GM21723 (cell line): ENCODE measurements around the gene LTC4S.
"Not testable (repeated sequence)": the region's sequence is repeated elsewhere in the genome, so short reads cannot be mapped to it uniquely, and the experiment has no call there.

Source experiments
- ATAC-seq: cut with Tn5 transposase; IDR thresholded peaks from one replicate; pipeline ENCODE4 v1.9.1; 2021; ENCODE audit warnings: mild to moderate bottlenecking, moderate library complexity; ENCODE audit not compliant: unreplicated experiment

LTC4S gene

DNA sequence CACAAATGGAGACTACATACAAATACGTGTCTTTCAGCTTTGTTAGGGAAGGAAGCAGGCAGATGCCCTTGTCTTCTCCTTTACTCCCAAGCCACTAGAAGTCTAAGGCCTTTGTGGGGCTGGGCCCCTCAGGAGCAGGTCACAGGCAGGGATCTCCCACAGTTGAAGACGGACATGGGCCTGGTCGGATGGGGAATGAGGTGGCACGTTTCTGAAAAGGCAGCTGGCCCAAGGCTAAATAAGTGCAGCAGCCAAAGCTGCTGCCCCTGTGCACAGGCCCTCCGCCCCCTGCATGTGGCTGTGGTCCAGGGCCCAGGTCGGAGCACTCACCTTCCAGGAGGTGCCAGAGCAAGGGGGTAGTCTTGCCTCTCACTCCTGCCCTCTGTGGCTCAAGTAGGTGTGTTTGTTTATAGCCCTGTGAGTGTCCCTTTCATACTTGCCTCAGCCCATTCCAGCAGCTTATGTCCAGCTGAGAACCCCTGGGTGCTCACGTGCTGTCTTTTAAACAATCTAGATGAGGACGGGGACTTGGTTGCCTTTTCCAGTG, 28.7 kb downstream of the LTC4S start:
- no peak for ATAC-seq

DNA sequence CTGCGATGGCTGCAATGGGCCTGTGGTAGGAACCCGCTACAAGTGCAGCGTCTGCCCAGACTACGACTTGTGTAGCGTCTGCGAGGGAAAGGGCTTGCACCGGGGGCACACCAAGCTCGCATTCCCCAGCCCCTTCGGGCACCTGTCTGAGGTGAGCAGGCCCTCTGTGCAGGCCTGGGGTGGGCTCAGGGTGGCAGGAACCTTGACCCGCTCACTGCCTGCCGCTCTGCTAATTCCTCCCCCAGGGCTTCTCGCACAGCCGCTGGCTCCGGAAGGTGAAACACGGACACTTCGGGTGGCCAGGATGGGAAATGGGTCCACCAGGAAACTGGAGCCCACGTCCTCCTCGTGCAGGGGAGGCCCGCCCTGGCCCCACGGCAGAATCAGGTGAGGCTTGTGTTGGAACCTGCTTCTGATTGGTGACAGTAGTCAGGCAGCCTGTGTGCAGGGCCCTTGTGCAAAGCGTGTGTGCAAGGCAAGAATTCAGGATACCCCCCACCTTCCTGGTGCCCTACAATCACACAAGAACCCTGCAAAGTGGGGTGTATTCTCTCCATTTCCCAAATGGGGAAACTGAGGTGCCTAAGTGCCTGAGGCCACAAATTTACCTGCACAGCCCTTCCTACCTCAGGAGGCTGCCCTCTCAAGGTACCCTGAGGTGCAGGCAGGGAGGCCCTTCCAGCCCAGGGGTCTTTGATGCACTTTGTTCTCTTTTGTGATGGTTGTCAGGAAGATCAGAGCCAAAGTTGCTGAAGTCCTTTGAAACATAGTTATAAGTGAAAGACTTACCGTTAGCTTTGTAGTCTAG, 30.4 kb downstream of the LTC4S start:
- ATAC-seq: no peak

DNA sequence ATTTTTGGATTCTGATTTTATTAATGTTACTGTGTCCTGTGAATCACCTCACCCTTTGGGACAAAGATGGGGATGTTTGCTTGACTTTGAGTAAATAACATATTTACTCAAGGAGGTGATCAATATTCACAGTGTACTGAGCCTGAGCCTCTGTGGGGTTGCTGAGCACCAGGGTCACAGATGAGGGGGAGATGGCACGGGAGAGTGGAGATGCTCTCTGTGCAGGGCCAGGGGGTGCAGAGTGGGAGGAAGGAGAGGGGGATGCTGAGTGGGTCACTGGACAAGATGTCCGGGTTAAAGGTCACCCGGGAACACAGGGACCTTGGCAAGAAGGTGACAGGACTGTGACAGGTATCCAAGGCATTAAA, 30.9 kb downstream of the LTC4S start:
- no peak for ATAC-seq

DNA sequence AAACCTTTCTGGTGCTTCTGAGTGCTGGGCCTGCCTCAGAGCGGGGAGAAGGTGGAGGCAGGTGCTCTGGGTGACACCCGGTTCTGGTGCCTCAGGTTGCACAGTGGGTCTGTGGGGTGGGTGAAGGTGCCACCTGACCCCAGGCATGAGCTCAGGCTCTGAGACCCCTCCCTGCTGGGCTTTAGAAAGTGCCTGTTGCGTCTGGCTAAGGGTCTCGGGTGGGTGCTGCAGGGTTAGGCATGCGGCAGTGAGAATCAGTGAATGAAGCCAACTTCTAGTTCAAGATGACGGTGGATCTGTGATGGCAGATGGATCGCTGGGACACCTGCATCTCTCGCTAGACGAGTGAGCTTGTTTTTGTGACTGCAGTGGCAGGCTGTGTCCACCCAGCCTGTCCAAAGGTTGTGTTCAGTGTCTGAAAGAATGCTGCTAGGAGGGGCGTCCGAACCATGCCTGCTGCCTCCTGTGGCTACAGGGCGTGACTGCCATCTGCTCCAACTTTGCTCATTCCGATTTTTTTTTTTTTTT, 31.9 kb downstream of the LTC4S start:
- no peak for ATAC-seq

DNA sequence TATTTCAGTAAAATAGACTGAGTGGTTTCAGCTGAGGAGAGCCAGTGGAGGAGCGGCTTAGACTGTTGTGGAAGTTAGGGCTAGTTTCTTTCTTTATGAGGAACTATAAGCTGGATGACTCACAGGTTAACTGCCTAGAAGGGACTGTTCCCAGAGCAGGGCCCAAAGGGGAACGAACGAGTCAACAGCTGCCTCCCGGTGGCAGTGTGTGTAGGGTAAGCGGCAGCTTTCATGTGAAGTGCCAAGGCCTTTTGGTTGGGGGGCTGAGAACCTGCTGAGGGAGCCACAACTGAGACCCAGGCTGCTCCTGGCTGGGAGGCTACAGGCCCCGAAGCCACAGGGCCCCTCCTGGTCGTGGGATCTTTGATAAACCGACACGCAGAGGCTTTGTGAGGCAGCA, 33.9 kb downstream of the LTC4S start:
- ATAC-seq: no peak

DNA sequence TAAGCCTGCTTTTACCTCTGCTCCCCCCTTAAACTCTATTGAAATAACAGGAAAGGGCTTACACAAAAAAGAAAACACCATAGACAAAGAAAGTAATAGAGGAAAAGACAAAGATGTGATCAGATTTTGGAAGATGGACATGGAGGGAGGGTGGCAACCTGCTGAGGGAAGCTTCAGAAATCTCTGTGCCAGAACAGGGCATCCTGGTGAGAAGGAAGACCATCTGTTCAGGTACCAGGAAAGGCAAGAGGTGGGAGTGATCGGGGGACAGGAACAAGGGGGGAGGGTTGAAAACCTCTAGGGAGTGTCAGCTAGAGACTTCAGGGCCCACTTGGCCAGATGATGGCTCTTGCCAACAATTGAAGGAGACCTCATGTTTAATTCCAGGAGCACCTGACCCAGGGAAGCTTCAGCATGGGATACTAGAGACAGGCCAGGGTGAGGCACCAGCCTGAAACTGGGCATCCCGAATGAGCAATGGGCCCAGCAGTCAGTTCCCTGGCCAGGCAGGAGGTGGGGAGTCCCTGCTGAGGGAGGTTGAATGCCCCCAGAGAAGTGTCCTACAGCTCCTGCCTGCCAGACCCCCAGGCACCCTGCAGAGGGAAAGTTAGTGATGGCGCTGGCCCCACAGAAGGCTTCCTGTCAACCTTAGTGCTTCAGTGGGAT, 35.1 kb downstream of the LTC4S start:
- ATAC-seq: no peak

DNA sequence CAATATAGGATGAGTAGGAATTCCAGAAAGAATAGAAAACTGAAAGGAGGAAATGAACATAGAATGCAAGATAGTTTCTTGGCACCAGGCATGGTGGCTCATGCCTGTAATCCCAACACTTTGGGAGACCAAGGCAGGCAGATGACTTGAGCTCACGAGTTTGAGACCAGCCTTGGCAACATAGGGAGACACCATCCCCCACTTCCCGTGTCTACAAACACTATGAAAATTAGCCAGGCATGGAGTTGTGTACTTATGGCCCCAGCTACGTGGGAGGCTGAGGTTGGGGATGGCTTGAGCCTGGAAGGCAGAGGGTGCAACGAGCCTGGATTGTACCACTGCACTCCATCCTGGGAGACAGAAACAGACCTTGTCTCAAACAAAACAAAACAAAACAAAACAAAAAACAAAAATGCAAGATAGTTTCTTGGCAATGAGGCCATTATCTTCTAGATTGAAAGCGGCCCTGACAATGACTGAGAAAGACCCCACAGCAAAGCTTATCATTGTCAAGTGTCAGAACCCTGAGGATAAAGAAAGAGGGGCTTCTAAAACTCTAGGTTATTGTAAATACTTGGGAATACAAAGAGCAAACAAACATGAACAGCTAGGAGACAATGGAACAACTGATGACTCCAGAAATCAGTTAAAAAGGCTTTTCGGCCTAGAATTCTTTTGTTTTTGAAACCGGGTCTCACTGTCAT, 36.1 kb downstream of the LTC4S start:
- ATAC-seq: no peak

DNA sequence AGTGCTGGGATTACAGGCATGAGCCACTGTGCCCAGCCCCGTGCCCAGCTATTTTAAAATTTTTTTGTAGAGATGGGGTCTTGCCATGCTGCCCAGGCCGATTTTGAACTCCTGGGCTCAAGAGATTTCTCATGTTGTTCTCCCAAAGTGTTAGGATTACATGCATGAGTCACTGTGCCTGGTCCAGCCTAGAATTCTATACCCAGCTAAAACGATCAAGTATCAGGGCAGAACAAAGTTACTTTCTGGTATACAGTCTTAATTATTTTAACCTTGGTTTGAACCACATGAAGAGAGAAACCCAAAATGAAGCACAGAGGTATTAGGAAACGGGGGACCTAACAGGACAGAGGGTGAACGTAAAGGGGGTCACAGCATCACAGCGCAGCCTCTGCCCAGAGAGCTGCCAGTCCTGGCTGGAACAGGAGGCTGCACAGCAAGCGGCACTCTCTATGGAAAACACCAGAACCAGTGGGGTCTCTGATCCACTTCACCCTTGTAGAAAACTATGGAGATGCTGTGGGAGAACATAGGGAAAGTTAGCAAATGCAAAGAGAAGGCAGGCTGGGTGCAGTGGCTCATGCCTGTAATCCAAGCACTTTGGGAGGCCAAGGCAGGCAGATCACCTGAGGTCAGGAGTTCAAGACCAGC, 37.2 kb downstream of the LTC4S start:
- no peak for ATAC-seq

DNA sequence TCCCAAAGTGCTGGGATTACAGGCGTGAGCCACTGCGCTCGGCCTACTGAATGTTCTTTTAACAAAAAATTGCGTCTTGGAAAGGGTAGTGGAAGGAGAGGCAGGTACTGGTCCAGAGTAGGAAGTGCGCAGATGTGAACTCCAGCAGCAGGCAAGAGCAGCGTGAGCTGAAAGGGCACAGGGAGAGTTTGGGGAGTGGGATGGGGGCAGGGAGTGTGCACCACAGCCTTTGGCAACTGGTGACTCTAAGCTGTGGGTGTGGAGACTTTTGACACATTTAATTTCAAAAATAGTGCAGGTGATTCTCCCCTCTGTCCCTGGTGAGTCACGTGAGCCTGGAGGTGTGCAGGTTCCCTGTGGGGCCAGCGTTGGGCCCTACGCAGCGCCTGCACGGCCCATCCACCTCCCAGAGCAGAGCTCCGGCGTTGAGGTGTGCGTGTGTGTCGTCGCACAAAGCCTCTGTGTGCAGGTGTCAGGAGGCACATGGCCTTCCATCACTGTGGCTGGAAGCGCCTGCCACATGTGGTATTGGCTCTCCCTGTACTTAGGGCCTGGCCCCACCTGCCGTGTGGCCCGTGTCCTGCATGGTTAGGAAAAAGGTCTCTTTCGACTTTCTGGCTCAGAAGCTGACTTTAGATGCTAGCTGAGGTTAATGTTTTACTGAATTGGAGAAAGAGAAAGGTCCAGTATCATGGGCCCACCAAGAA, 38.4 kb downstream of the LTC4S start:
- ATAC-seq: no peak

DNA sequence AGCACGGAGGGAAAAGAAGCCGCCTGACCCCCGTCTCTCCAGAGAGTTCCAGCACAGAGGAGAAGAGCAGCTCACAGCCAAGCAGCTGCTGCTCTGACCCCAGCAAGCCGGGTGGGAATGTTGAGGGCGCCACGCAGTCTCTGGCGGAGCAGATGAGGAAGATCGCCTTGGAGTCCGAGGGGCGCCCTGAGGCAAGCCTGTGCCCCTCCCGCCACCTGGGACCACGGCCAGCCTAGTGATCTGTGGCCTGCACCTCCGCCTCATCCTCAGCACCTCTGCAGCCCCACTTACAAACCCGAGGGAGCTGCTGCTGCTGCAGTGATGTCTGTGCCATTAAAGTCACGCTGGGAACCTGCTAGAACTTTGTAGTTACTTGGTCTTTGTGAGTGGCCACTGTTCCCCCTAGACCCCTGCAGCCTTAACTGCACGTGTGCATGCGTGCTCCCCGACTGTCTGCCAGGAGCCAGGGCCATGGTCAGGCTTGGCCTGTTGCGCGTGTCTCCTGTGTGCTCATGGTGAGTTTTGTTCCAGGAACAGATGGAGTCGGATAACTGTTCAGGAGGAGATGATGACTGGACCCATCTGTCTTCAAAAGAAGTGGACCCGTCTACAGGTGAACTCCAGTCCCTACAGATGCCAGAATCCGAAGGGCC, 39.4 kb downstream of the LTC4S start:
- ATAC-seq: no peak

DNA sequence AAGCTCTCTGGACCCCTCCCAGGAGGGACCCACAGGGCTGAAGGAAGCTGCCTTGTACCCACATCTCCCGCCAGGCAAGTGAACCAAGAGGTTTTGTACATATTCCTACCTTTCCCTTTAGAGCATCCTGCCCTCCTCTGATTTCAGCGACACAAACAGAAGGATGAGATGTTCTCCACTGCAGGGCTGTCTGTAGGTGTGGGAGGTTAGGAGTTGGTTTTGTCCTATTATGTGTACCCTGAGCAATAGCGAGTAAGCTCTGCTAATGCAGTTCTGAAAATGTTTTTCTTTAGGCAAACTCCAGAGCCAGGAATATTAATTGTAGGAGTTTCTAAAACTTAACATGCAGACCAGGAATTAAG, 39.9 kb downstream of the LTC4S start:
- no peak for ATAC-seq

DNA sequence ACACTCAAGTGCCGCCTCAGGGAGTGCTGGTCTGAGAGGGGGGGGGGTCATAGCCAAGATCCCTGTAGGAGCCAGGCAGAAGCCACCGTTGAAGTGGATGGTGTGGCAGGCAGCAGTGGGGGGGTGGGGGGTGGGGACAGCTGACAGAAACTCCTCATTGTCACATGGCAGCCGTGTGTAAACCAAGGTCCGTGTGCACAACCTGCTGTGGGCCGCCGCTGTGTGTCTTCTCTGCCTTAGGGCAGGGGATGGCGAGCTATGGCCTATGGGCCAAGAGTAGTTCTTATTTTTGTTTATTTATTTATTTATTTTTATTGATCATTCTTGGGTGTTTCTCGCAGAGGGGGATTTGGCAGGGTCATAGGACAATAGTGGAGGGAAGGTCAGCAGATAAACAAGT, 40.3 kb downstream of the LTC4S start:
- no peak for ATAC-seq

DNA sequence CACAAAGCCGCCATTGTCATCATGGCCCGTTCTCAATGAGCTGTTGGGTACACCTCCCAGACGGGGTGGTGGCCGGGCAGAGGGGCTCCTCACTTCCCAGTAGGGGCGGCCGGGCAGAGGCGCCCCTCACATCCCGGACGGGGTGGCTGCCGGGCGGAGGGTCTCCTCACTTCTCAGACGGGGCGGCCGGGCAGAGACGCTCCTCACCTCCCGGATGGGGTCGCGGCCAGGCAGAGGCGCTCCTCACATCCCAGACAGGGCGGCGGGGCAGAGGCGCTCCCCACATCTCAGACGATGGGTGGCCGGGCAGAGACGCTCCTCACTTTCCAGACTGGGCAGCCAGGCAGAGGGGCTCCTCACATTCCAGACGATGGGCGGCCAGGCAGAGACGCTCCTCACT, 41.1 kb downstream of the LTC4S start:
- not testable (repeated sequence) for ATAC-seq

DNA sequence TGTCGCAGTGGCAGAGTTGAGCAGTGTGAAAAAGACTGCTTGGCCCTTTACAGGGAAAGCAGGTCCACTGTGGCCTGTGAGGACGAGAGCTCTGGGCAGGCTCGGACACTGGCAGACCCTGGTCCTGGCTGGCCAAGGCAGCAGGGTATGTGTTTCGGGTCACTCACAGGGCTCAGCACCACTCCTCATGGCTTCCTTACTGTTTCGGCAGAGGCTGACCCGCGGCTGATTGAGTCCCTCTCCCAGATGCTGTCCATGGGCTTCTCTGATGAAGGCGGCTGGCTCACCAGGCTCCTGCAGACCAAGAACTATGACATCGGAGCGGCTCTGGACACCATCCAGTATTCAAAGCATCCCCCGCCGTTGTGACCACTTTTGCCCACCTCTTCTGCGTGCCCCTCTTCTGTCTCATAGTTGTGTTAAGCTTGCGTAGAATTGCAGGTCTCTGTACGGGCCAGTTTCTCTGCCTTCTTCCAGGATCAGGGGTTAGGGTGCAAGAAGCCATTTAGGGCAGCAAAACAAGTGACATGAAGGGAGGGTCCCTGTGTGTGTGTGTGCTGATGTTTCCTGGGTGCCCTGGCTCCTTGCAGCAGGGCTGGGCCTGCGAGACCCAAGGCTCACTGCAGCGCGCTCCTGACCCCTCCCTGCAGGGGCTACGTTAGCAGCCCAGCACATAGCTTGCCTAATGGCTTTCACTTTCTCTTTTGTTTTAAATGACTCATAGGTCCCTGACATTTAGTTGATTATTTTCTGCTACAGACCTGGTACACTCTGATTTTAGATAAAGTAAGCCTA, 42.6 kb downstream of the LTC4S start:
- no peak for ATAC-seq

DNA sequence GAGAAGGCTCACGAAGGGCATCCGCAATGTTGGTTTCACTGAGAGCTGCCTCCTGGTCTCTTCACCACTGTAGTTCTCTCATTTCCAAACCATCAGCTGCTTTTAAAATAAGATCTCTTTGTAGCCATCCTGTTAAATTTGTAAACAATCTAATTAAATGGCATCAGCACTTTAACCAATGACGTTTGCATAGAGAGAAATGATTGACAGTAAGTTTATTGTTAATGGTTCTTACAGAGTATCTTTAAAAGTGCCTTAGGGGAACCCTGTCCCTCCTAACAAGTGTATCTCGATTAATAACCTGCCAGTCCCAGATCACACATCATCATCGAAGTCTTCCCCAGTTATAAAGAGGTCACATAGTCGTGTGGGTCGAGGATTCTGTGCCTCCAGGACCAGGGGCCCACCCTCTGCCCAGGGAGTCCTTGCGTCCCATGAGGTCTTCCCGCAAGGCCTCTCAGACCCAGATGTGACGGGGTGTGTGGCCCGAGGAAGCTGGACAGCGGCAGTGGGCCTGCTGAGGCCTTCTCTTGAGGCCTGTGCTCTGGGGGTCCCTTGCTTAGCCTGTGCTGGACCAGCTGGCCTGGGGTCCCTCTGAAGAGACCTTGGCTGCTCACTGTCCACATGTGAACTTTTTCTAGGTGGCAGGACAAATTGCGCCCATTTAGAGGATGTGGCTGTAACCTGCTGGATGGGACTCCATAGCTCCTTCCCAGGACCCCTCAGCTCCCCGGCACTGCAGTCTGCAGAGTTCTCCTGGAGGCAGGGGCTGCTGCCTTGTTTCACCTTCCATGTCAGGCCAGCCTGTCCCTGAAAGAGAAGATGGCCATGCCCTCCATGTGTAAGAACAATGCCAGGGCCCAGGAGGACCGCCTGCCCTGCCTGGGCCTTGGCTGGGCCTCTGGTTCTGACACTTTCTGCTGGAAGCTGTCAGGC, 43.6 kb downstream of the LTC4S start:
- no peak for ATAC-seq

DNA sequence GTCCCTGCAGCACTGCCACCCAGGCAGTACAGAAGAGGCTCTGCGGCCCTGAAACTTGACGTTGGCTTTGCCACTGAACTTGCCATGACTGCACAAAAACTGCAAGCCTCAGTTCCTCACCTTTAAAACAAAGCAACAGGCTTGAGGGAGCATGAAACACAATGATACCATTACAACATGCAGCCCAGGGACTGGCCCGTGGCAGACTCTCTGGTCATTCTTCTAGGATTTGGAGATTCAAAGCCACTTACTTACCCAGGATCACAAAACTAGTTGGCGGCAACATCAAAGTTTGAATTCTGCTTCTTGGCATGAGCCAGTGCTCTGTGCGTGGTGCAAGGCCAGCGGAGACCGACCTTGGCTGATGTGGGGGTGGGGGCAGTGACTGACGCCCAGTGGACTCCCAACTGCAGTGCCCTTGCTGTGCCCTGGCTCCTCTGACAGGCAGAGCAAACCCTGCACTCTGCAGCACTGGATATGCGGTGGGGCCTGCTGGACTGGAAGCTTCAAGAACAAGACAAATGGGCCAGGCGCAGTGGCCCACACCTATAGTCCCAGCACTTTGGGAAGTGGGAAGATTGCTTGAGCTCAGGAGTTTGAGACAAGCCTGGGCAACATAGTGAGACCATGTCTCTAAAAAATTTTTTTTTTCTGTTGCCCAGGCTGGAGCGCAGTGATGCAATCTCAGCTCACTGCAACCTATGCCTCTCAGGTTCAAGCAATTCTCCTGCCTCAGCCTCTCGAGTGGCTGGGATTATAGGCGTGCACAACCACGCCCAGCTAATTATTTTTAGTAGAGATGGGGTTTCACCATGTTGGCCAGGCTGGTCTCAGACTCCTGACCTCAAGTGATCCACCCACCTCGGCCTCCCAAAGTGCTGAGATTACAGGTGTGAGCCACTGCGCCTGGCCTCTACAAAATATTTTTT, 45.8 kb downstream of the LTC4S start:
- ATAC-seq: no peak

DNA sequence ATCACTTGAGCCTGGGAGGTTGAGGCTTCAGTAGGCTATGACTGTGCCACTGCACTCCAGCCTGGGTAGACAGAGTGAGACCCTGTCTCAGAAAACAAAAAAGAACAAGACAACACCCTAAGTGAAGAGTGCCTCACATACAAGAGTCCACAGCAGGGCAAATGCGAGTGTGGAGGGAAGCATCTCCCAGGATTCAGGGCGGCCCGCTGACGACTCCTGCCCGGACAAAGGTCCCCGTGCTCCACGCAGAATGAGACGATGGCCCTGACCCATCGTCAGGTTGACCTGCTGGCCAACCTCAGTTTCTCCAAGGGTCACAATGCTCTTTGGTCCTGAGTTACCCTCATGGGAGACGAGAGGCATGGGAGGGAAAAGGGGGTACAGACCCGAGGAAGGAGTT, 46.5 kb downstream of the LTC4S start:
- no peak for ATAC-seq
